Measurements from ENCODE around the gene TPK1.
"Not testable (repeated sequence)": the region's sequence is repeated elsewhere in the genome, so short reads cannot be mapped to it uniquely, and the experiment has no call there.

Gene TPK1

DNA sequence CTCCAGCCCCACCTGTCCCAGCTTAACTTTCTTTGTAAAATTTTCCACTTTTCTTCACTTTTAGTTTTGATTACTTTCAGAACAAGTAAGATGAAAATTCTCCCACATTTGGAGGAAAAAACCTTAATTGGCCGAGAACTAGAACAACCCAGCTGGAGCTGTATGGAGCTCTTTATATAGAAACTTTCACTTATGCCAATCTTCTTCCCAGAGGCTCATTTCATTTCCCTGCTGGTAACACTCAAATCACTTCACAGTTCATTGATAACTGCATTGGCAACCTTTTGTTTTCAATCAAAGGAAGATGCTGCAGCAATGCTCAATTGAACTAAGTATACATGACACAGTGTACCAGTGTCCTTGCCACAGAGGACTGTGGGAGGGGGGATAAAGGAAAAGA, 256.2 kb downstream of the TPK1 start:
- H3K27ac Mint-ChIP-seq, result no peak overlapping the region
- no peak for DNase-seq
- H3K27me3 Mint-ChIP-seq (ENCODE audit: low read depth, poor library complexity), result no peaks in the 10 kb centered on the region
- no peaks in the 10 kb centered on the region for H3K36me3 Mint-ChIP-seq (ENCODE audit: low read depth)
- H3K4me1 Mint-ChIP-seq, result no peaks in the 10 kb centered on the region
- H3K4me3 Mint-ChIP-seq, result no peak overlapping the region
- TF ChIP-seq, protein P1, sequence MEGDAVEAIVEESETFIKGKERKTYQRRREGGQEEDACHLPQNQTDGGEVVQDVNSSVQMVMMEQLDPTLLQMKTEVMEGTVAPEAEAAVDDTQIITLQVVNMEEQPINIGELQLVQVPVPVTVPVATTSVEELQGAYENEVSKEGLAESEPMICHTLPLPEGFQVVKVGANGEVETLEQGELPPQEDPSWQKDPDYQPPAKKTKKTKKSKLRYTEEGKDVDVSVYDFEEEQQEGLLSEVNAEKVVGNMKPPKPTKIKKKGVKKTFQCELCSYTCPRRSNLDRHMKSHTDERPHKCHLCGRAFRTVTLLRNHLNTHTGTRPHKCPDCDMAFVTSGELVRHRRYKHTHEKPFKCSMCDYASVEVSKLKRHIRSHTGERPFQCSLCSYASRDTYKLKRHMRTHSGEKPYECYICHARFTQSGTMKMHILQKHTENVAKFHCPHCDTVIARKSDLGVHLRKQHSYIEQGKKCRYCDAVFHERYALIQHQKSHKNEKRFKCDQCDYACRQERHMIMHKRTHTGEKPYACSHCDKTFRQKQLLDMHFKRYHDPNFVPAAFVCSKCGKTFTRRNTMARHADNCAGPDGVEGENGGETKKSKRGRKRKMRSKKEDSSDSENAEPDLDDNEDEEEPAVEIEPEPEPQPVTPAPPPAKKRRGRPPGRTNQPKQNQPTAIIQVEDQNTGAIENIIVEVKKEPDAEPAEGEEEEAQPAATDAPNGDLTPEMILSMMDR (IDR thresholded peaks at IDR 0.05), result no peak
- H3K9me3 Mint-ChIP-seq, result no peaks in the 10 kb centered on the region

DNA sequence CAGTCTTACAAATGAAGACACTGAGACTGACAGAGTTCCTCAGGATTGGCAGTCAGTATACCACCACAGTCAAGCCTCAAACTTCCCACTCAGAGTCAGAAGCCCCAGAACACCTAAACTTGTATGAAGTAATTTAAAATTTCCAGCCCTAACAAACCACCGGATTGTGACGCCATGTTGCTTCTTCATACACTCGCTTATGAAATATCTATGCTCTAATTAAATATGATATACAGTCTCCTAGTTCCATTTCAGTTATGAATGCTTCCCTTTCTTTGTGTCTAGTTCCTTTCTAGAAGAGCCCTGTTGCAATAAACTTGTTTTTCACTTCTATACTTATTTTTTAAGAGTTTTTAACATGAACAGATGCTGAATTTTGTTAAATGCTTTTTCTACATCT, 260.4 kb downstream of the TPK1 start:
- no peaks in the 10 kb centered on the region for H3K9me3 Mint-ChIP-seq
- H3K4me3 Mint-ChIP-seq, result no peak overlapping the region
- no peaks in the 10 kb centered on the region for H3K4me1 Mint-ChIP-seq
- TF ChIP-seq, protein P1 (IDR thresholded peaks at IDR 0.05), result no peak
- H3K27me3 Mint-ChIP-seq (ENCODE audit: low read depth, poor library complexity), result no peaks in the 10 kb centered on the region
- no peaks in the 10 kb centered on the region for H3K36me3 Mint-ChIP-seq (ENCODE audit: low read depth)
- no peak for DNase-seq
- no peak overlapping the region for H3K27ac Mint-ChIP-seq

DNA sequence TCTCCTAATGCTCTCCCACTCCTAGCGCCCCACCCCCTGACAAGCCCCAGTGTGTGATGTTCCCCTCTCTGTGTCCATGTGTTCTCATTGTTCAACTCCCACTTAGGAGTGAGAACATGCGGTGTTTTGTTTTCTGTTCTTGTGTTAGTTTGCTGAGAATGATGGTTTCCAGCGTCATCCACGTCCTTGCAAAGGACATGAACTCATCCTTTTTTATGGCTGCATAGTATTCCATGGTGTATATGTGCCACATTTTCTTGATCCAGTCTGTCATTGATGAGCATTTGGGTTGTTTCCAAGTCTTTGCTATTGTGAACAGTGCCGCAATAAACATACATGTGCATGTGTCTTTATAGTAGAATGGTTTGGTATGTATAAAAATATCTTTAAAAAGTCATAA, 261.1 kb downstream of the TPK1 start:
- H3K9me3 Mint-ChIP-seq; H3K4me3 Mint-ChIP-seq; DNase-seq; H3K27ac Mint-ChIP-seq; H3K36me3 Mint-ChIP-seq (ENCODE audit: low read depth); H3K27me3 Mint-ChIP-seq (ENCODE audit: low read depth, poor library complexity); H3K4me1 Mint-ChIP-seq: not testable (repeated sequence)

DNA sequence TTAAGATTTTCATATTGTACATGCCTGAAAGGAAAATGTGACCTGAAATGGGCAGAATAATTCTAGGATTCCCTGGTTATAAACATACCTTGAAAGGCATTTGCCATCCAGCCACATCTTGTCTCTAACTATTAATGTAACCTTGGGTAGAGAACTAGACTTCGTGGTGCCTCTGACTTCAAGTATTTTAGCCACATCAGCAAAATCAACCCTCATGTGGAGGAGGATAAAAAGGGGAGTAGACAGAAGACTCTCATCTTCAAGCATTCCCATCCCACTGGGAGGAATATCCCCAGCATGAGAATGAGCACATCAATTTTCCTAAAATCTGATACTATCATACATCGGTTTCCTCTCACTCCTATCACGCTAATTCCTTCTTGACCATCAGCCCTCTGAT, 267.6 kb downstream of the TPK1 start:
- Mint-ChIP-seq H3K36me3 (ENCODE audit: low read depth) (no peaks in the 10 kb centered on the region), H3K27ac (no peak overlapping the region), H3K4me1 (no peaks in the 10 kb centered on the region), H3K27me3 (ENCODE audit: low read depth, poor library complexity) (no peaks in the 10 kb centered on the region), H3K9me3 (no peaks in the 10 kb centered on the region), H3K4me3 (no peak overlapping the region)
- TF ChIP-seq, protein P1 (IDR thresholded peaks at IDR 0.05), result no peak
- no peak for DNase-seq

DNA sequence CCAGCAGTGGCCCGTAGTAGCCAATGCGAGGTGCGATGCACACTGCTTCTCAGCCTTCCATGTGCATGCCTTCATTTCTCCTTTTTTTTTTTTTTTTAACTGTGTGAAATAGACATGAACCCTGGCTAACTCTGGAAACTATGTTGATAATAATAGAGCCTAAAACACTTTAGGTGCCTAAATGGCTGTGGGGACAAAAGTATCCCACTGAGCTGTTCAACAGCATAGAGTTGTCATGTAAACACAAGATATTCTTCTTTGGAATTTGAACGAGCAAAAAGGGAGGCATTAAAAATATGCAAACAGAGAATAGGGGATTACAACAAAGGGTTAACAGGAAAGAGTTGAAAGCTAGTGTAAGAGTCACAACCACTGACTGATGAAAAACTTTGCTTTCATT, 270.3 kb downstream of the TPK1 start:
- no peaks in the 10 kb centered on the region for H3K9me3 Mint-ChIP-seq
- no peak overlapping the region for H3K27ac Mint-ChIP-seq
- no peak for DNase-seq
- no peaks in the 10 kb centered on the region for H3K36me3 Mint-ChIP-seq (ENCODE audit: low read depth)
- TF ChIP-seq, protein P1 (IDR thresholded peaks at IDR 0.05), result no peak
- no peaks in the 10 kb centered on the region for H3K27me3 Mint-ChIP-seq (ENCODE audit: low read depth, poor library complexity)
- H3K4me3 Mint-ChIP-seq, result no peak overlapping the region
- no peaks in the 10 kb centered on the region for H3K4me1 Mint-ChIP-seq

DNA sequence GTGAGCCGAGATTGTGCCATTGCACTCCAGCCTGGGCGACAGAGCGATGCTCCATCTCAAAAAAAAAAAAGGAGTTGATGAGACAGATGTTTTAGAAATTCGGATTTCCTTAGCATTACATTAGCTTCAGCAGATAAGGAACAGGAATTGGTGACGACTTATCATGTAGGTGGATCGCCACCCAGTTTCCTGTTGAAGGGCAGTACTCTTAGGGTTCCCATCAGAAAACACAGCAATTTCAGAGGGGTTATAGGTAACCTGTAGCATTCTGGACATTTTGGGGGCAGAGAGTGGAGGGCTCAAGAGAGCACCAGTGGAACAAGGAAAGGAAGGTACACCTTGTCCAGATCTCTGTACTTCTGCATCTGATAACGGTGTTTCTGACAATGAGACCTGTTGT, 286.0 kb downstream of the TPK1 start:
- no peaks in the 10 kb centered on the region for H3K36me3 Mint-ChIP-seq (ENCODE audit: low read depth)

More for the DNA sequence above, 286.0 kb downstream of the TPK1 start:
- Mint-ChIP-seq H3K27me3 (ENCODE audit: low read depth, poor library complexity) (no peaks in the 10 kb centered on the region), H3K9me3 (no peaks in the 10 kb centered on the region), H3K4me3 (no peak overlapping the region), H3K4me1 (no peaks in the 10 kb centered on the region), H3K27ac (no peak overlapping the region)
- TF ChIP-seq, protein P1 (IDR thresholded peaks at IDR 0.05), result no peak
- no peak for DNase-seq
